Fibroblast of skin of back (primary cell): Measurements from ENCODE around the gene TMEM192.
"Not testable (repeated sequence)": the region's sequence is repeated elsewhere in the genome, so short reads cannot be mapped to it uniquely, and the experiment has no call there.

Source experiments
- DNase-seq: peaks from one replicate; pipeline ENCODE4 v3.0.0-alpha.2; 2013

TMEM192 gene

DNA sequence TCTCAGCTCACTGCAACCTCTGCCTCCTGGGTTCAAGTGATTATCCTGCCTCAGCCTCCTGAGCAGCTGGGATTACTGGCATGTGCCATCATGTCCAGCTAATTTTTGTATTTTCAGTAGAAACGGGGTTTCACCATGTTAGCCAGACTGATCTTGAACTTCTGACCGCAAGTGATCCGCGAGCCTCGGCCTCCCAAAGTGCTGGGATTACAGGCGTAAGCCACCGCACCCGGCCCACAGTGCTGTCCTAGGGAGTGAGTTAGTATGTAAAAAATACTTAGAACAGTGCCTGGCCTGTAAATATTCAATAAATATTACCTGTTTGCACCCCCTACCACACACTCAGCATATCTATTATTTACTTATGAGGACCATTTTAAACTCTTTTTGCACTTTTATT lies 20.5 kb downstream of the TMEM192 start:
- not testable (repeated sequence) for DNase-seq

GRCh38 chr4:165088366-165088765 lies 24.3 kb downstream of the TMEM192 start:
- DNase-seq: no peak

GRCh38 chr4:165085946-165086345 lies 26.7 kb downstream of the TMEM192 start:
- DNase-seq: no peak

GRCh38 chr4:165084787-165085186 lies 27.9 kb downstream of the TMEM192 start:
- DNase-seq: not testable (repeated sequence)

- DNase-seq: no peak
Observed at GRCh38 chr4:165079476-165079875, 33.2 kb downstream of the TMEM192 start.

GRCh38 chr4:165077034-165077578 lies 35.6 kb downstream of the TMEM192 start:
- no peak for DNase-seq

DNA sequence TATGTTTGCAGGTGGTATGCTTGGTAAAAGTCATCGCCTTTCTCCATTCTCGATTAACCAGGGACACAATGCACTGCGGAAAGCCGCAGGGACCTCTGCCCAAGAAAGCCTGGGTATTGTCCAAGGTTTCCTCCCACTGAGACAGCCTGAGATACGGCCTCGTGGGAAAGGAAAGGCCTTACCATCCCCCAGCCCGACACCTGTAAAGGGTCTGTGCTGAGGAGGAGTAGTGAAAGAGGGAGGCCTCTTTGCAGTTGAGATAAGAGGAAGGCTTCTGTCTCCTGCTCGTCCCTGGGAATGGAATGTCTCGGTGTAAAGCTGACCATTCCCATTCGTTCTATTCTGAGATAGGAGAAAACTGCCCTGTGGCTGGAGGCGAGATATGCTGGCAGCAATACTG lies 39.3 kb downstream of the TMEM192 start:
- not testable (repeated sequence) for DNase-seq

GRCh38 chr4:165070560-165070959 lies 42.1 kb downstream of the TMEM192 start:
- no peak for DNase-seq

GRCh38 chr4:165060938-165061337 lies 51.7 kb downstream of the TMEM192 start:
- DNase-seq: no peak

GRCh38 chr4:165059386-165059785 lies 53.3 kb downstream of the TMEM192 start:
- no peak for DNase-seq

DNA sequence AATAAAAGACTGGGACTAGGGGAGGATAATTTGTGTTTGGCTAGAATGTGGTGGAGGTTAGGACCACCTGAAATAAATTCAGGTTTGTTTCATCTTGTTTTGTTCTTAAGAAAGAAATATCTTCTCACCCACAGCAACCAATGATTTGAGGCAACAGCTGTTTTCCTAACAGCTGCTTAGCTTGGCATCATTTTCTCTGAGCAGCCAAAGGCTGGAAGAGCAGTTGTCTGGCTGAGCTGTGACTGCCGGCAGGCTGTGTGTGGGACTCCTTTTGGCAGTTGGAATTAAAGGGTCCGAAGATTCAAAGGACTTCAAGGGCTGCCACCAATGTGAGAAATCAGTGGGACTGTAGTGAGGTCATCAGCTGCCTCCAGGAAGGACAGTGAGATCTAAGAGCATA lies 54.0 kb downstream of the TMEM192 start:
- no peak for DNase-seq

GRCh38 chr4:165055601-165056000 lies 57.1 kb downstream of the TMEM192 start:
- DNase-seq: no peak

DNA sequence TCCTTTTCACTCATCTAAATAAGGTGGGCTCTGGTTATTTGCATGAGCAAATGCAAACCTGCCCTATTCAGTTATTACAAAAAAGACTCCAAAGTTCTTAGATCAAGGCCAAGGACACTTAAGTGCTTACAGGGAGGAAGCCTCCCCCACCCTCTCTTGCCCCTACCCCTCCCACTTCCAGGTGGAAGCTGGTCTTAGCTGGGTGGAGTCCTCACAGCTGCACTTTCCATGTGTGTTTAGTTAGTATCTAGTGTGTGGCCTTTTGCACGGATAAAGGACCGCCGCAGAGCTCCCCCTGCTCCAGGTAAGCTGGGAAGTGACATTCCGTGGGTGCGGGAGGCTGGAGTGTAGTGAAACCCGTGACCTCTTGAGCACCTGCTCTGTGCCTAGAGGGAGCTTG lies 59.0 kb downstream of the TMEM192 start, which contains the start of gene TRIM75:
Gene TRIM75 (plus strand): TSS at position 222 of the 400 bp plus-strand sequence. CDS start 5,282 bp downstream, outside the sequence.
- no peak for DNase-seq

DNA sequence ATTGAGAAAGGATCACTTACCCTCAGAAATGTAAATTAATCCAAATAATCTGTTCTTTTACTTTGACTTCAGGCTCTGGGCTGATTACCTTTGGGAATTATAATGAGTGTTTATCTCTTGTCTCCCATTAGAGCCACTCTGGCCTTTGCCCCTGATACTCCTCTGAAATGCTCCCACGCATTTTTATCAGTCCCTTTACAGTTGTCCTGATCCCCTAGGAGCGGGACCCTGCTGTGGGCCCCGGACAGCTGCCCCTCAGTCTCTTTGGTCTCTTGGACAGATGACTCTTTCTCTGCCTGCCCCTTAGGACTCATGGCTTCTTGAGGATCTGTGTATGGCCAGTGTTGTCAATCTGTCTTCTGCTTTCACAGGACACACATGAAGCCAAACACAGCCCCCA lies 60.0 kb downstream of the TMEM192 start:
- DNase-seq: no peak

- DNase-seq: no peak
Observed at GRCh38 chr4:165048170-165048569, 64.5 kb downstream of the TMEM192 start.

DNA sequence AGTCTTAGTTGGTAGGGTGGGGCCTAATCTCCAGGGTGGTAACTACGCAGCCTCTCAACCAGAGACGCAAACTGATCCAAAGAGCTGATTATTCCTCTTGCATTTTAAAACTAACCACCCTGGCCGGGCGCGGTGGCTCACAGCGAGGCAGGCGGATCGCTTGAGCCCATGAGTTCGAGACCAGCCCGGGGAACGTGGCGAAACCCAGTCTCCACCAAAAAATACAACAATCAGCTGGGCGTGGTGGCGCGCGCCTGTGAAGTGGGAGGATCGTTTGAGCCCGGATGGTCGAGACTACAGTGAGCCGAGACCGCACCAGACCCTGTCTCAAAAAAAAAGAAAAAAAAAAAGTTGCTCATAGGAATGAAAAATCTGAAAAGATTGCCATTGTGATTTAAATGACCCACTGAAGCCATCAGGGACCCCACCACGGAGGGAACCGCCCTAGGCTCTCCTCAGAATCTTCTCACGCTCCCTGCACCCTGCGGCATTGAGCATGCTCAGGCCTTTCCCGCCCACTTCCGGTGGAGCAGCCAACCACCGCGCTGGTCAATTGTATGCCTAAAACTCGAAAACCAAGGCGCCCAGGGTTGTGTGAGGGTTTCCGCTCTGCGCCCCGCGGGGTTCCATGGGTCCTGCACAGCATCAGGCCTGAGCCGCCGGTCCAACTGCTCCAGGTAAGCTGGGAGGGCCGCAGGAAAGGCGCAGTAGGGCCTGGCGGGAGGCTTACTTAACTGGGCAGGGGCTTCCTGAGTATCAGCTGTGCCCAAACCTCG lies 81.0 kb downstream of the TMEM192 start, which contains the start of gene TRIM60:
Gene TRIM60 (plus strand): TSS at position 564 of the 776 bp plus-strand sequence. CDS start 8,074 bp downstream, outside the sequence.
- no peak for DNase-seq

DNA sequence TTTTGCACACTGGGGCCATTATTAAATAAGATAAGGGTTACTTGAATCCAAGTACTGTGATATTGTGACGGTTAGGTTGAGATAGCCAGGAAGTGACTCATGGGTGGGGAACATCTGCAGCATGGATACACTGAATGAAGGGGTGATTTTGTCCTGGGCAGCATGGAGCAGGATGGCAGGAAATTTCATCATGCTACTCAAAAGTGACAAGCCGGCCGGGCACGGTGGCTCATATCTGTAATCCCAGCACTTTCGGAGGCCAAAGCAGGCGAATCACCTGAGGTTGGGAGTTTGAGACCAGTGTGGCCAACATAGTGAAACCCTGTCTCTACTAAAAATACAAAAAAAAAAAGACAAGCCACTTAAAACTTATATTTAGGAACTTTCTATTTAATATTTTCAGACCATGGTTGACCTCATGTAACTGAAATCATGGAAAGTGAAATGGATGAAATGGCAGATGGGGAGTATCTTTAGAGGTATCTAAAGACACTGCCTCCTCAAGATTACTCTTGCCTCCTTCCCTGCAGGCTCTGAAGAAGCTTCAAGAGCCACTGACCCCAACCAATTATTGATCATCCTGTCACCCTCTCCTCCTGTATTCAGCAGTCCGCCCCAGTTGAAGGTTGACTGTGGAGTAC lies 84.8 kb downstream of the TMEM192 start:
- DNase-seq: peak; percentile 2

DNA sequence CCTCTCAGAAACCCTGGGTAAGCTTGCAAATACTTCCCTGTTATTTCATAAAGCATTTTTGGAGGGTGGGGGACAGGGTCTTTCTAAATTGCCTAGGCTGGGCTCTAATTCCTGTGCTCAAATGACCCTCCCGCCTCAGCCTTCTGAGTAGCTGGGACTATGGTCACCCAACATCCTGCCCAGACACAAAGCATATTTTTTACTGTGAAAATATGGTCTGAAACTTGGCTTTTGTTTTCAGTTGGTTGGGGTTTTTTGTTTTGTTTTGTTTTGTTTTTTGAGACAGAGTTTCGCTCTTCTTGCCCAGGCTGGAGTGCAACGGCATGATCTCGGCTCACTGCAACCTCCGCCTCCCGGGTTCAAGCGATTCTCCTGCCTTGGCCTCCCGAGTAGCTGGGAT lies 86.9 kb downstream of the TMEM192 start:
- not testable (repeated sequence) for DNase-seq
